Dendritic cell treated with granulocyte-macrophage colony-stimulating factor and Interleukin-4, amounts not matched to agents 40 ng/mL and 50 ng/mL, for 4 days (primary cell): ENCODE data around the gene NPC1L1.

Source experiments
- H3K27ac Mint-ChIP-seq: one replicate; pipeline ENCODE4 v1.8.0; 2022; ENCODE audit warnings: mild to moderate bottlenecking, mixed read lengths
- H3K27me3 Mint-ChIP-seq: one replicate; pipeline ENCODE4 v1.8.0; 2022; ENCODE audit warnings: mild to moderate bottlenecking, mixed read lengths
- H3K36me3 Mint-ChIP-seq: one replicate; pipeline ENCODE4 v1.8.0; 2022; ENCODE audit warnings: low read depth, mixed read lengths
- H3K4me1 Mint-ChIP-seq: one replicate; pipeline ENCODE4 v1.8.0; 2022; ENCODE audit warnings: low read depth, mixed read lengths
- H3K4me3 Mint-ChIP-seq: one replicate; pipeline ENCODE4 v1.8.0; 2022; ENCODE audit warnings: mild to moderate bottlenecking, moderate library complexity, mixed read lengths
- H3K9me3 Mint-ChIP-seq: one replicate; pipeline ENCODE4 v1.8.0; 2022; ENCODE audit warnings: mixed read lengths
- intact Hi-C: fragments of 100-400 bp; cut with micrococcal nuclease; formaldehyde crosslinking; loops from one replicate; pipeline ENCODE4 v1.15.0; 2022

Gene NPC1L1

GRCh38 chr7:44491229-44491628 is 49.9 kb downstream of the NPC1L1 start:
- Mint-ChIP-seq H3K27ac (peak overlapping the region; percentile 90), H3K36me3 (peaks cover 17% of the 10 kb centered on the region), H3K4me1 (peaks cover 43% of the 10 kb centered on the region), H3K9me3 (no peaks in the 10 kb centered on the region), H3K4me3 (peak overlapping the region; percentile 95), H3K27me3 (peaks cover 6% of the 10 kb centered on the region)
- intact Hi-C loops = loop anchor here (5.0 kb wide), 3 partner anchors 76 to 356 kb away; partner anchors contain the start of genes H2AZ2 and PPIA

GRCh38 chr7:44490351-44491200 is 50.6 kb downstream of the NPC1L1 start, which contains the start of gene NUDCD3:
NUDCD3 (minus strand) TSS chr7:44490658; CDS start chr7:44490600, 58 bp downstream.
- peaks cover 23% of the 10 kb centered on the region for H3K36me3 Mint-ChIP-seq
- intact Hi-C loops = loop anchor here (5.0 kb wide), 3 partner anchors 77 to 357 kb away; partner anchors contain the start of genes H2AZ2 and PPIA
- peaks cover 48% of the 10 kb centered on the region for H3K4me1 Mint-ChIP-seq
- peak within 1 kb of the TSS; percentile 95 for H3K4me3 Mint-ChIP-seq
- H3K27me3 Mint-ChIP-seq = peaks cover 4% of the 10 kb centered on the region
- peak within 1 kb of the TSS; percentile 90 for H3K27ac Mint-ChIP-seq
- H3K9me3 Mint-ChIP-seq = no peaks in the 10 kb centered on the region

- peaks cover 52% of the 10 kb centered on the region for H3K4me1 Mint-ChIP-seq
- H3K4me3 Mint-ChIP-seq = peak overlapping the region; percentile 95
- H3K36me3 Mint-ChIP-seq = peaks cover 28% of the 10 kb centered on the region
These were observed 51.2 kb downstream of the NPC1L1 start for GRCh38 chr7:44489955-44490350.

GRCh38 chr7:44488955-44489354 is 52.2 kb downstream of the NPC1L1 start:
- Mint-ChIP-seq H3K27me3 (no peaks in the 10 kb centered on the region), H3K27ac (no peak overlapping the region), H3K4me3 (no peak overlapping the region), H3K36me3 (peaks cover 38% of the 10 kb centered on the region), H3K4me1 (peaks cover 58% of the 10 kb centered on the region), H3K9me3 (peaks cover 3% of the 10 kb centered on the region)
- intact Hi-C loops = no loop called here

More at GRCh38 chr7:44489955-44490350, 51.2 kb downstream of the NPC1L1 start:
- H3K27ac Mint-ChIP-seq = peak overlapping the region; percentile 90
- intact Hi-C loops = loop anchor here (5.0 kb wide), 3 partner anchors 77 to 357 kb away; partner anchors contain the start of genes H2AZ2 and PPIA
- no peaks in the 10 kb centered on the region for H3K9me3 Mint-ChIP-seq
- H3K27me3 Mint-ChIP-seq = no peaks in the 10 kb centered on the region

GRCh38 chr7:44486693-44487092 is 54.4 kb downstream of the NPC1L1 start:
- Mint-ChIP-seq H3K27me3 (no peaks in the 10 kb centered on the region), H3K4me3 (no peak overlapping the region), H3K36me3 (peaks cover 60% of the 10 kb centered on the region), H3K4me1 (peaks cover 58% of the 10 kb centered on the region), H3K27ac (no peak overlapping the region), H3K9me3 (peaks cover 19% of the 10 kb centered on the region)
- intact Hi-C loops = no loop called here

GRCh38 chr7:44486001-44486400 is 55.1 kb downstream of the NPC1L1 start:
- intact Hi-C loops = no loop called here
- Mint-ChIP-seq H3K4me1 (peaks cover 55% of the 10 kb centered on the region), H3K9me3 (peaks cover 19% of the 10 kb centered on the region), H3K36me3 (peaks cover 66% of the 10 kb centered on the region), H3K4me3 (no peak overlapping the region), H3K27ac (no peak overlapping the region), H3K27me3 (no peaks in the 10 kb centered on the region)

GRCh38 chr7:44484482-44485313 is 56.4 kb downstream of the NPC1L1 start:
- Mint-ChIP-seq H3K9me3 (peaks cover 19% of the 10 kb centered on the region), H3K27me3 (no peaks in the 10 kb centered on the region), H3K4me3 (no peak overlapping the region), H3K27ac (no peak overlapping the region), H3K4me1 (peaks cover 46% of the 10 kb centered on the region), H3K36me3 (peaks cover 66% of the 10 kb centered on the region)
- intact Hi-C loops = no loop called here

- peaks cover 30% of the 10 kb centered on the region for H3K4me1 Mint-ChIP-seq
- no peaks in the 10 kb centered on the region for H3K27me3 Mint-ChIP-seq
- H3K36me3 Mint-ChIP-seq = peaks cover 84% of the 10 kb centered on the region
- intact Hi-C loops = no loop called here
- no peak overlapping the region for H3K27ac Mint-ChIP-seq
- no peak overlapping the region for H3K4me3 Mint-ChIP-seq
- H3K9me3 Mint-ChIP-seq = peaks cover 28% of the 10 kb centered on the region
These were observed 58.3 kb downstream of the NPC1L1 start for GRCh38 chr7:44482502-44483485.

- intact Hi-C loops = loop anchor here (1.0 to 5.0 kb wide), 2 partner anchors 237 to 406 kb away; no protein-coding TSS in a partner anchor
- Mint-ChIP-seq H3K27ac (no peak overlapping the region), H3K4me3 (no peak overlapping the region), H3K9me3 (peaks cover 15% of the 10 kb centered on the region), H3K27me3 (no peaks in the 10 kb centered on the region), H3K36me3 (peaks cover 93% of the 10 kb centered on the region), H3K4me1 (peaks cover 9% of the 10 kb centered on the region)
These were observed 63.2 kb downstream of the NPC1L1 start for GRCh38 chr7:44477938-44478337.

GRCh38 chr7:44477063-44477830 is 63.9 kb downstream of the NPC1L1 start:
- no peak overlapping the region for H3K4me3 Mint-ChIP-seq
- peaks cover 9% of the 10 kb centered on the region for H3K9me3 Mint-ChIP-seq
- no peak overlapping the region for H3K27ac Mint-ChIP-seq
- H3K36me3 Mint-ChIP-seq = peaks cover 93% of the 10 kb centered on the region
- intact Hi-C loops = loop anchor here (1.0 to 5.0 kb wide), 2 partner anchors 236 to 405 kb away; no protein-coding TSS in a partner anchor
- H3K4me1 Mint-ChIP-seq = peaks cover 9% of the 10 kb centered on the region
- H3K27me3 Mint-ChIP-seq = no peaks in the 10 kb centered on the region

- Mint-ChIP-seq H3K27me3 (no peaks in the 10 kb centered on the region), H3K9me3 (peaks cover 9% of the 10 kb centered on the region), H3K27ac (no peak overlapping the region), H3K4me1 (peaks cover 9% of the 10 kb centered on the region), H3K36me3 (peaks cover 92% of the 10 kb centered on the region), H3K4me3 (no peak overlapping the region)
- intact Hi-C loops = loop anchor here (5.0 kb wide), 1 partner anchor 404 kb away; no protein-coding TSS in a partner anchor
These were observed 64.8 kb downstream of the NPC1L1 start for GRCh38 chr7:44476313-44476712.

- H3K4me3 Mint-ChIP-seq = no peak overlapping the region
- peaks cover 17% of the 10 kb centered on the region for H3K4me1 Mint-ChIP-seq
- H3K27ac Mint-ChIP-seq = no peak overlapping the region
- no peaks in the 10 kb centered on the region for H3K9me3 Mint-ChIP-seq
- H3K27me3 Mint-ChIP-seq = no peaks in the 10 kb centered on the region
- intact Hi-C loops = no loop called here
- H3K36me3 Mint-ChIP-seq = peaks cover 88% of the 10 kb centered on the region
These were observed 67.8 kb downstream of the NPC1L1 start for GRCh38 chr7:44473295-44473694.
